ENCODE data around the gene EDIL3. TPM values are rescaled to one million over a fixed set of nuclear protein-coding genes. Genes with fewer than 3 reads are reported as not detected.

The EDIL3 gene
- polyA plus RNA-seq, 1 donor (not counting 4 experiments of a cell fraction or from before 2014, with no cell fraction given) = 0.34 TPM

- H3K9ac ChIP-seq (ENCODE audit: control insufficient read depth, extremely low read depth, insufficient read depth, low read length) = no peak overlapping the region
- no peaks in the 10 kb centered on the region for H4K20me1 ChIP-seq (ENCODE audit: control insufficient read depth, extremely low read depth, insufficient read depth, low read length)
- no peak for TF ChIP-seq EZH2 (IDR thresholded peaks at IDR 0.05; ENCODE audit: low read length)
- TF ChIP-seq CTCF (optimal IDR thresholded peaks at IDR 0.05 in 1 of 3, IDR thresholded peaks at IDR 0.05 in 1 of 3, conservative IDR thresholded peaks at IDR 0.05 in 1 of 3; ENCODE audit: extremely low read depth in 1 of 3, insufficient read depth in 2 of 3, low read length in 3 of 3) = no peak
- dilution Hi-C loops (cut with MboI; ENCODE audit: extremely low pct_ligation_motif_present, low sequenced_read_pairs) = no loop called here
- H3K79me2 ChIP-seq (ENCODE audit: control insufficient read depth, insufficient read depth, low read length) = no peaks in the 10 kb centered on the region
- no peak for DNase-seq (ENCODE audit: low read depth, low spot score)
- H3K4me1 ChIP-seq (ENCODE audit: control insufficient read depth, extremely low read depth, insufficient read depth, low read length) = peaks cover 4% of the 10 kb centered on the region
- H2AFZ ChIP-seq (ENCODE audit: control insufficient read depth, low read length) = no peak overlapping the region
- no peak for FAIRE-seq
- H3K27ac ChIP-seq (ENCODE audit: control insufficient read depth, insufficient read depth, low read length) = no peak overlapping the region
- H3K9me1 ChIP-seq (ENCODE audit: control insufficient read depth, extremely low read depth, insufficient read depth, low read length) = no peaks in the 10 kb centered on the region
- H3K36me3 ChIP-seq (ENCODE audit: control insufficient read depth in 2 of 2, extremely low read depth in 1 of 2, insufficient read depth in 2 of 2, low read length in 2 of 2) = no peaks in the 10 kb centered on the region
- H3K27me3 ChIP-seq (ENCODE audit: control insufficient read depth, extremely low read depth, insufficient read depth, low read length) = no peaks in the 10 kb centered on the region
- H3K4me3 ChIP-seq (ENCODE audit: control insufficient read depth in 2 of 3, extremely low read depth in 1 of 3, insufficient read depth in 2 of 3, low read depth in 1 of 3, low read length in 3 of 3) = no peak overlapping the region
- H3K4me2 ChIP-seq (ENCODE audit: control insufficient read depth, extremely low read depth, insufficient read depth, low read depth, low read length) = no peak overlapping the region
- no peaks in the 10 kb centered on the region for H3K9me3 ChIP-seq (ENCODE audit: control insufficient read depth, low read depth, low read length)
Observed at GRCh38 chr5:84237126-84237525, 147.6 kb downstream of the EDIL3 start.

- no peaks in the 10 kb centered on the region for H3K79me2 ChIP-seq (ENCODE audit: control insufficient read depth, insufficient read depth, low read length)
- TF ChIP-seq EZH2 (IDR thresholded peaks at IDR 0.05; ENCODE audit: low read length) (no peak), CTCF (optimal IDR thresholded peaks at IDR 0.05 in 1 of 3, IDR thresholded peaks at IDR 0.05 in 1 of 3, conservative IDR thresholded peaks at IDR 0.05 in 1 of 3; ENCODE audit: extremely low read depth in 1 of 3, insufficient read depth in 2 of 3, low read length in 3 of 3) (no peak)
- H3K4me2 ChIP-seq (ENCODE audit: control insufficient read depth, extremely low read depth, insufficient read depth, low read depth, low read length) = no peak overlapping the region
- no peaks in the 10 kb centered on the region for H3K27me3 ChIP-seq (ENCODE audit: control insufficient read depth, extremely low read depth, insufficient read depth, low read length)
- H4K20me1 ChIP-seq (ENCODE audit: control insufficient read depth, extremely low read depth, insufficient read depth, low read length) = no peaks in the 10 kb centered on the region
- no peak overlapping the region for H2AFZ ChIP-seq (ENCODE audit: control insufficient read depth, low read length)
- H3K9ac ChIP-seq (ENCODE audit: control insufficient read depth, extremely low read depth, insufficient read depth, low read length) = no peak overlapping the region
- H3K4me3 ChIP-seq (ENCODE audit: control insufficient read depth in 2 of 3, extremely low read depth in 1 of 3, insufficient read depth in 2 of 3, low read depth in 1 of 3, low read length in 3 of 3) = no peak overlapping the region
- H3K9me3 ChIP-seq (ENCODE audit: control insufficient read depth, low read depth, low read length) = no peaks in the 10 kb centered on the region
- no peak for FAIRE-seq
- H3K36me3 ChIP-seq (ENCODE audit: control insufficient read depth in 2 of 2, extremely low read depth in 1 of 2, insufficient read depth in 2 of 2, low read length in 2 of 2) = no peaks in the 10 kb centered on the region
- DNase-seq (ENCODE audit: low read depth, low spot score) = no peak
- no peaks in the 10 kb centered on the region for H3K4me1 ChIP-seq (ENCODE audit: control insufficient read depth, extremely low read depth, insufficient read depth, low read length)
- no peak overlapping the region for H3K27ac ChIP-seq (ENCODE audit: control insufficient read depth, insufficient read depth, low read length)
- no peaks in the 10 kb centered on the region for H3K9me1 ChIP-seq (ENCODE audit: control insufficient read depth, extremely low read depth, insufficient read depth, low read length)
- dilution Hi-C loops (cut with MboI; ENCODE audit: extremely low pct_ligation_motif_present, low sequenced_read_pairs) = no loop called here
Observed at GRCh38 chr5:84231433-84231832, 153.2 kb downstream of the EDIL3 start.

Measured in keratinocyte (primary cell).